Breast epithelium (tissue), 3 donors: ENCODE results near the gene GNAQ.

Source experiments
- POLR2A ChIP-seq: fragments of 450-650 bp; IDR thresholded peaks from one replicate; pipeline ENCODE4 v1.6.1; 2016; ENCODE audit warnings: antibody characterized with exemption, mild to moderate bottlenecking, moderate library complexity
- POLR2AphosphoS5 ChIP-seq, 3 donors: sonication (generic); formaldehyde crosslinking; IDR thresholded peaks; one replicate each; pipeline ENCODE4 v1.6.1; 2017; ENCODE audit warnings: antibody characterized with exemption in 3 of 3
- TF ChIP-seq, protein P1 (sequence below), 3 donors: fragments of 450-650 bp; IDR thresholded peaks; one replicate each; pipeline ENCODE4 v1.5.1; 2016 to 2017; ENCODE audit warnings: antibody characterized with exemption in 3 of 3, mild to moderate bottlenecking in 3 of 3, moderate library complexity in 3 of 3

DNA sequence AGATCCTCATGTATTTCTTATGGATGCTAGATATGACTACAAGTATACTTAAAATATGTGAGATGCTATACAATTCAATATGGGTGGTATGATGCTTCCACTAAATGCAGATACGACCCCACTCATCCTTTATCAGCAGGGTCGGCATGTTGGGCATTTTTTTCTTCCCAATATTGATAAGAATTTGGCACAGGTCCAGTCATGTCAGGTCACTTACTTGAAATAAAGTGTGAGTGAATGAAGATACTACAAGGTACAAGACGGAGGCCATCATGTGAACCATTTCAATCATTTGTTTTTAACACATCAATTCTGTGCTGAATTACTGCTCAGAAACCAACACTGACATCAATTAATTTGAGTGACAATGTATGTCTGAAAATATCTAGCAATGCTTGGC, 236.6 kb downstream of the GNAQ start:
- TF ChIP-seq, protein P1, sequence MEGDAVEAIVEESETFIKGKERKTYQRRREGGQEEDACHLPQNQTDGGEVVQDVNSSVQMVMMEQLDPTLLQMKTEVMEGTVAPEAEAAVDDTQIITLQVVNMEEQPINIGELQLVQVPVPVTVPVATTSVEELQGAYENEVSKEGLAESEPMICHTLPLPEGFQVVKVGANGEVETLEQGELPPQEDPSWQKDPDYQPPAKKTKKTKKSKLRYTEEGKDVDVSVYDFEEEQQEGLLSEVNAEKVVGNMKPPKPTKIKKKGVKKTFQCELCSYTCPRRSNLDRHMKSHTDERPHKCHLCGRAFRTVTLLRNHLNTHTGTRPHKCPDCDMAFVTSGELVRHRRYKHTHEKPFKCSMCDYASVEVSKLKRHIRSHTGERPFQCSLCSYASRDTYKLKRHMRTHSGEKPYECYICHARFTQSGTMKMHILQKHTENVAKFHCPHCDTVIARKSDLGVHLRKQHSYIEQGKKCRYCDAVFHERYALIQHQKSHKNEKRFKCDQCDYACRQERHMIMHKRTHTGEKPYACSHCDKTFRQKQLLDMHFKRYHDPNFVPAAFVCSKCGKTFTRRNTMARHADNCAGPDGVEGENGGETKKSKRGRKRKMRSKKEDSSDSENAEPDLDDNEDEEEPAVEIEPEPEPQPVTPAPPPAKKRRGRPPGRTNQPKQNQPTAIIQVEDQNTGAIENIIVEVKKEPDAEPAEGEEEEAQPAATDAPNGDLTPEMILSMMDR (IDR thresholded peaks at IDR 0.05), result no peak
- no peak for TF ChIP-seq POLR2A
- TF ChIP-seq POLR2AphosphoS5 (IDR thresholded peaks at IDR 0.05), result no peak
